RPMI8226 (cell line): ENCODE data around the gene NFIX.

Experiments
- DNase-seq: peaks from one replicate; pipeline ENCODE4 v3.0.0-alpha.2; 2015

NFIX gene

DNA sequence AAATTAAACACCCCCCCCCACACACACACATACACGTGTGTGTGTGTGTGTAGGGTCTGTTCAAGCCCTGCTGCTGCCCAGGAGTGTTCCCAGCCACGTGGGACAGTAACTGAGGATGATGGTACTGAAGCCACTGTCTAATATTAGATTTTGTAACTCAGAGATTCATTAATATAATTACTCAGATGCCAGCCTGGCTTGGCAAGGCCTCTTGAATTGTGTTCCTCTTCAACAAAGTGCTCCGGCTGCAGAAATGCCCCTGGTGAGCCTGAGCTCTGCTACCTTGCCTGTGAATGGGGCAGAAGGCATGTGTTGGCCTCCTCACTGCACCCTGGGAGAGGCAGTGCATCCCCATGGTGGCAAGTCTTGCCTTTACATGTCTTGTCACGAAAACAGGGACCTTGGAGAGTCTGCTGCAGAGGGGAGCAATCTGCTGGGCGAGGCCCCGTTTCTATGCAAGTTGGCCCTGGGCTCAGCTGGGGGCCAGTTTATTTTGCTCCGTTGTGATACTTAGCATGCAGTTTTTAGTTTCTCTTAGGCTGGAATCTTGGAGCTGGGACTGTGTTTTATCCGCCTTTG is 44.0 kb downstream of the NFIX start:
- no peak for DNase-seq

DNA sequence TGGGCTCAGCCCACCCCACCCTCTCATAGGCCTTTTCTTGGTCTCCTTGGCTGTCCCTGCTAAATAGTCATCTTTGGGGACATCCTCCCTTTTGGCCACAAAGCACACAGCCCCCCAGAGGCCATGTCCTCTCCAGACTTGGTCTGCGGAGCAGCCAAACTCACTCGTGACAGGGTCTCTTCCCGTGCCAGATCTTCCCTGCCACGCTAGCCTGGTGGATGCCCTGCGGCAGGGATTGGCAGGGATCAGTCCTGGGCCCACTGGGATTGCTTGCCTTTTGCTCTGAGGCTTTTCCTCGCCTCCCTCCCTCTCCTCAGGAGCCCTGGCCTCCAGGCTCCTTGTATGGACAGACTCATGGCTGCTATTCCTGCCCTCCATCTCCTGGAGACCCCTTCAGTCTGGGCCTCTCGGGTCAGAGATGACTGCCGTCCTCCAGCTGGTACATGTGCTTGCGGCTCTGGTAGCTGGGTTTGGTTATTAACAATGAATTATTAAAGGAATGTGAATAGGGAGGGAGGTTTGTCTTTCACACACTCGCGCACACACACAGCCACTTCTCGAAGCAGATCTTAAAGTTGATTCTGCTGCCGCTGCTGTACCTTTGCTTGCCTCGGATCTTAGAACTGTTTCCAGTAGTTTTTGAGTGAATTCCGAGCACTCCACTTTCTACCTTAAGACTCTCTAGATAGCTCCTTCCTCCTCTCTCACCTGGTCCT is 45.1 kb downstream of the NFIX start:
- no peak for DNase-seq

DNA sequence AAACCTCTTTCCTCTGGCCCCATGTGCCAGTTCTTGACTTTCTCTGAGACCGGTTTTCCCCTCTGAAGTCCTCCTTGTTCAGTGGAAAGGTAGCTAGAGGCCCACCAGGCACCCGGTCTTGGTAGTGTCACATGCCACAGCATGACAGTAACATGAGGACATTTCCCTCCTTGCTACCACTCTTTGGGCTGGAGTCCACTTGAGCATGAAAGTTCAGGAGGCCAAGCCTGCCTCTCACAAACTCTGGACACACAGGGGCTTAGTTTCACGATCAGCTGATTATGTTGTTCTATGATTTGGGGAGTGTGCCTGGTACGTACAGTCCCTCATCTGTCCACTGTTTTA is 45.6 kb downstream of the NFIX start:
- DNase-seq = no peak

DNA sequence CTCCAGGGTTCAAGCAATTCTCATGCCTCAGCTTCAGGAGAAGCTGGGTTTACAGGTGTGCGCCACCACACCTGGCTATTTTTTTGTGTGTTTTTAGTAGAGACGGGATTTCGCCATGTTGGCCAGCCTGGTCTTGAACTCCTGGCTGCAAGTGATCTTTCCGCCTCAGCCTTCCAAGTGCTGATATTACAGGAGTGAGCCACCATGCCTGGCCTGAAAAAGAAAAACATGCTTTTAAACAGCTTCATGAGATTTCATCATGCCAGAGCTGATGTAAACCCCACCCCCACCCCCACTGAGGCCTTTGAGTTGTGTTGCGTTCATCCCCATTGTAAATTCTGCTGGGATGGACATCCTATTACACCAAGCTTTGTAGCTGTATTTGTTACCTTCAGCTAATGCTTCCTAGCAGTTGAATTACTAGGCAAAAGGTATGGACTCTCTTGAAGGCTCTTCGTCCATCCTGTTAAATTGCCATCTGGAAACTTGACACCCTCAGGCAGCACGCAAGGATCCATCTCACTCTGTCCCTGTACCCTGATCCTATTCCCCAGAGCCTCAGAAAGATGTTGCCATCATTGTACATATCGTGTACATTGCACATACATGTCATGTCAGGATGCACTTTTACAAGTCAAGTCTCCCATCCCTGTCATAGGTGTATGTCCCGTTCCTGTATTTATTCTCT is 47.3 kb downstream of the NFIX start:
- DNase-seq = no peak

DNA sequence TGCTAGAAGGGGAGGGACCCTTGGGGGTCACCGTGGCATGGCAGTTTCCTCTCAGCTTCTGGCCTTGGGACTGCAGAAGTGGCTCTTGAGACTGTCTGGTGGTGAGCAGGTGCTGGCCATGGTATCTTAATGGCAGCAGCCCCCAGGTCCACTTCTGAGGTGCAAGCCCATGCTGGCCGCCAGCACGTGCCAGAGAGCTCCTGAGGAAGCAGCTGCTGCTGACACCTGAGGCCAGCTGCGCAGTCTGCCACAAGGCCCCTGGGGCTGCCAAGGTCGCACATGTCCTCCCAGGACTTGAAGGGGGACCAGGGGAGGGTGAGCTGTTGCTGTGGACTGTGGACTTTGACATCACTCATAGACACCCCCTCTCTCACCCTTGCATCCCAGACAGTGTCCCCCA is 48.0 kb downstream of the NFIX start:
- DNase-seq = no peak

DNA sequence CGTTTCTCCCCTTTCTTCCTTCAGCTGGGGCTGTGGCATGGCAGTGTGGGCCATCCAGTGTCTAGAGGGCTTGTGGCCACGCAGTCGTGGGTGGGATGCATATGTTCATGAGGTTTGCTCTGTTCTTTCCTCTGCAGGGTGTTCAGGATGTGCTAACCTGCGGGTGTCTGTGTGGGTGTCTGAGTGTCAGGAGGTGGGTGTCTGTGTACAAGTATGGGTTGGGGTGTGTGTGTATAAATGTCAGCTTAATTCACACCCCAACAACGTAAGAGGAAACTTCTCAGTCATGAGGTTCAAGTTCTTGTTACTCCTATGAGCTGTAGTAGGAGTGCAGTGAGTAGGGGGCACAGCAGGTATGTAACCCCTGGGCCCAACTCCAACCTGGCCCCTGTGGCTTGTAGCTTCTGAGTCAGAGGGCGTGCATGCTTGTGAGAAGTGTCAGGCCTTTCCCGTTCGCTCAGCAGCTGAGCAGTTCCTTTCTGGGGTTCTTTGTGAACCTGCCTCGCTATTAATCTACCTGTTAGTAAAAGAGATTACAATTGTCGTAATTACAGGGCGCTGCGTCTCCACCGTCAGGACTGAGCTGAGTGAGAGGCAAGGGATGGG is 49.1 kb downstream of the NFIX start:
- DNase-seq = no peak

DNA sequence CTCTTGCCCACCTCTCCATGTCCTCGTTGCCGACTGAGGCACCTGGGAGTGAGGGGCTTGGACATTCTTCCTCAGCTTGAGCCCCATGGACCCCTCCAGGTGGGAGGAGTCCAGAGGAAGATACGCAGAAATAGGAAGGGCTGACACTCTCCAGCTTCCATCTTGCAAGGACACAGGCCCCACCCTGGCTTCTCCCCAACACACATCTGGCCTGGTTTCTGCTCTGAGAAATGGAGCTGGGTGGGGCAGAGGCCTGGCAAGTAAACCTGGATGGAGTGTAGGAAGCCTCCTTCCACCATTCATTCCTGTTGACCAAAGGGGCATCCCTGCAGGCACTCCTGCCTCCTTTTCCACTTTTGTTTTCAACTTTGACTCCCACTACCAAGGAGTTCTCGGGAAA is 50.5 kb downstream of the NFIX start:
- no peak for DNase-seq

DNA sequence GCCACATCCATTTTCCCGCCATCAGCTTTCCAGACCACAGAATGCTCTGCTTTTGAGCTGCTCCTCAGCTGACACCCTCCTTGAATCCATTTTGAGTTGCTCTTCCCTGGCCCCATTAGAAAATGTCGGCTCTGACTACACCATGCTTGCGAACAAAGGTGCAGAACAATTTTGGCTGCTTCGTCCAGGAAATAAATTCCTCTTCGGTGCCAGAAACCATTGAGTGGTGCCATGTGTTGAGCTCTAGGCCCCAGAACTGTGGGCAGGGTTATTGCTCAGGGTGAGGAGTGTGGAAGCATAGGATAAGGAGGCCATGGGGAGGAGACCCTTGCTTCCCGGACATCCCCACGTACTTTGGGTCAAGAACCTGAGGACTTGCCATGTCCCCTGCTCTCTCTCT is 52.1 kb downstream of the NFIX start:
- DNase-seq = no peak

DNA sequence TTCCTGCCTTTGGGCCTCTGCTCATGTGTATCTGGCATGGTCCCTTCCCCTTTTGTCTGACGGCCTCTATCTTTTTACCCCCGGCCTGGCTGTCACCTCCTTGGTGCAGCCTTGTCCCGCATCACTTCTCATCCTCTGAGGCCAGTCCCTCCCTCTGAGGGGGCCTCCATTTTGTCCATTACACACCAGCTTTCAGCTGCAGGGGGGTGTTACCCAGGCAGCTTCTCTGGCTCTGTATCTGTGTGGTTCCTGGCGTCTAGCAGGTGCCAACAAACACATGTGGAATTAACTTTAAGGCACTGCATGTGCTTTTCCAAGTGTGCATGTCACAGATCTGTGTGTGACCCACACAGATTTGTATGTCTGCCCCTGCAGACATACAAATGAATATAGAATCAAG is 55.0 kb downstream of the NFIX start:
- no peak for DNase-seq

DNA sequence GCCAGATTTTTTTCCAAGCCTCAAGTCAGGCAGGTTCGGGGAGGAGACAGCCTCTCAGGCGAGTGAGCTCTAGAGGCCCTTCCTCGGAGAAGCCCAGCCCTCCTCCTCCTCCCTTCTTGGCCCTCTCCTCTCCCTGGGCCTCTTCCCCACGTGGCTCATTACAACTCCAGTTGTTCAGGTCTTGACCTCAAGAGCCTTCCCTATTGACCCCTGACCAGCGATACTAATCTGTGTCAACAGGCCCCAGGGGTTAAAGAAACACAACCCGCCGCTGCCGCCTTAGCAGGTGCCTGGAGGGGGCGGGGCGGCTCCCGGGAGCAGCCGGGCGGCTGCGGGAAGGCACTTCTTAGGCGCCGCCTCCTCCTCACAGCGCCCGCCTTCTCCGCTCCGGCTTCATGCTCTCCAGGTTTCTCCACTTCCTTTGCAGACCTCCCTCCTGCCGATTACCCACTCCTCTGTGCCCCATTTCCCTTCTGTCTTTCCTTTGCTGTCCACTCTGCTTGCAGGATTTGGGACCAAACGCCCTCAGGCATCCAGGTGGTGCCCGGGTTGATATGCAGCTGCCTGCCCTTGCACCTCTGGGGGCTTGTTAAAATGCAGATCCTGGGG is 56.4 kb downstream of the NFIX start:
- DNase-seq = peak; percentile 90

DNA sequence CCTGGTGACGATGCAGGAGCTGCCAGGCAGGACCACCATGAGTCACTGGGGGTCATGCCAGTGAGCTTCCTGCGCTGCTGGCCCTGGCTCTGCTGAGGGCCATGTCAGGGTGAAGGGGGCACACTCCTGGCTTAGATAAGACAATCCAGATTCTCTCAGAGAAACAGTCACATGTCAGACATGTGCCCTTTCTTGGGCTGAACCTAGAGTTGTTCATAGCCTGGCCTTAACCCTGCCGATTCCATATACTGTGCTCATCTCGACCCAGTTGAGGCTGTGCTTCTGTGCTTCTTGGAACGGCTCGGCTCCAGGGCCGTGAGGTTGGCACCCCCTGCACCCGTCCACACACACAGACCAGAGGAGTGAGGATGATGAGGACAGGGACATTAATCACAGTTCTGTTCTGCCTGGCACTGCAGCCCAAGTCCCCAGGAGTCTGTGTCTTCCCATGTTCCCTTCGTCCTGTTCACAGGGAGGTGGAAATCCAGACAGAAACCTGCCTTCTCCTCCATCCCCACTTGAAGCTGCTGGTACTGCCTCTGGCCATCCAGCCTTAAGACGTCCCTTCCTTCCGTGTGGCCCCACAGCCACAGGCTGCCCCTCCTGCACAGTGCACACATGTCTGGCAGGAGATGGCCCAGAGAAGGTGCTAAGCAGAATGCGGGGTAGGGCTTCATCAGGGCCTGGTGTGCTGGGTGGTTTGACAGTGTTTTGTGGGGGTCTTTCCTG is 57.3 kb downstream of the NFIX start:
- no peak for DNase-seq

DNA sequence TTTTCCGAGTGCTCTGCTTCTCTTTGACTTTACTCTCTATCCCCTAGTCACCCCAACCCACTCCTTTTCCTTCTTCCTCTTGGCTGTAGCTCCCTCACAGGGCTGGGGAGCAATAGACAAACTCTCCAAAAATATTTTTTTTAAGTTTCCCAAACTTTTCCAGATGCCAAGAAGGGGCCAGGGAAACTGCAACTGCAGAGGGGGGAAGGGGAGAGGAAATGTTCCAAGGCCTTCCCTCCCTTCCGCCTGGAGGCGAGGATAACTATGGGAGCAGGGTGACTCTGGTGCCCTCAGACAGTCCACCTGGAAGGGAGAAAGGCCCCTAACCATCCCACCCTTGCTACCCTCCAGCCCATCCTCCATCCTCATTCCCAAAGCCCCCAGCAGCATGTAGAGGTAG is 58.0 kb downstream of the NFIX start:
- DNase-seq = no peak

DNA sequence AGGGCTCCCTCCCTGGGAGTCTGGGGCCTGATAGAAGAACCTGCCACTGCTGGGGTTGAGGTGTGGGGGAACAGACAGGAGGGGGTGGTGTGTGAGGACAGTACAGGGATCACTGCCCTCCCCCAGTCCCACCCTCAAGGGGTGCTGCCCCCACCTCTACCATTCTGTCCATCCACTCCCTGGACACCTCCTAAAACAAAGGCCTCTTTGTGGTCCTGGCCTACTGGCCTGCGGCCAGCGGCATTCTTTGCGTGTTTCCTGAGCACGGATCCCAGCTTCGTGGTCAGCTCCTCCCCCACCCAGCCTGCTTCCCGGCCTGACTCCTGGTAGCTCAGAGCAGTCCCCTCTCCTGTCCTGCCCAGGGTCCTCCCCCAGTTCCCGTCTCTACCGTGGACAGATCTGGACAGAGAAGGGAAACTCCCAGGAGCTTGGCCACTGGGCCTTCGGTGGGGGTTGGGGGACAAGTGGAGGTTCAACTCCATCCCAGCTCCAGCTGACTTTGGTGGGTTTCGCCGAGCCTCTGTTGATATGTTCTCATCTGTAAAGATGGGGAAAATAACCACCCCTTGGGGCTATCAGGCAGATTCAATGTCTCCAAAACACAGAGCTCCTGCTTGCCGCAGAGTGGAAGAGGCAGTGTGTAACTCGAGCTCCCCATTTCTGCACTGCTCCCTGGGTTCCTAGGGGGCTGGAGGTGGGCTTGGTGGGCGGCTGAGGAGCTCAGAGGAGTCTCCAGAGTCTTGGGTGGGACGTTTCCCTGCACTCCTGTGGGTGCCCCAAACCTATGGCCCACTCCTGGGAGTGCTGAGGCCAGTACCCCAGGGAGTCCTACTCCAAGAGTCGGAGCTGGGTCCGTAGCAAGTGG is 58.7 kb downstream of the NFIX start:
- no peak for DNase-seq

DNA sequence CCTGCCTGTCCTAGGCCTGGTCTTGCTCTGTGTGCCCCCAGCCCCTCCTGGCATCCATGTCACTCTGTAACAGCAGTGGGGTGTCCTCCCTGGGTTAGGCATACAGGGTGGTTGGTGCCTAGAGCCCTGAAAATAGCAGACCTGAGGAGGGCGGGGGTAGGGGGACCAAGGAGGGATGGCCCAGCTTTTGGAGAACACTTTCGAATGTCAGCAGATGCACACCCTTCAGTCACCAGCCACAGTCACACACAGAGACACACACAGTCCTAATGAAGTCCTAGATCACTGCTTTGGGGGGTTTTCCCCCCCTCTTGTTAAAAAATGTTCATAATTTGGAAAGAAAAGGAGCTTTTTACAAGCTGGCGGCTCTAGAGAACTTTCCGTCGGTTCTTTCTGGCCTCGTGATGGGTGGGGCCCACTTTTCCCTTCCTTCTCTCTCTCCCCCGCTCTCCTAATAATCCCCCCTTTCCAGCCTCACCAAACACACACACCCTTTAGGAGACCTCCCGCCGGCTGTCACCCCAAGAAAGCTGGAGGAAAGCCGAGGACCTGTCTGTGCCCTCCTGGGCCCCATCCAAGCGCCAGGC is 59.4 kb downstream of the NFIX start:
- no peak for DNase-seq

DNA sequence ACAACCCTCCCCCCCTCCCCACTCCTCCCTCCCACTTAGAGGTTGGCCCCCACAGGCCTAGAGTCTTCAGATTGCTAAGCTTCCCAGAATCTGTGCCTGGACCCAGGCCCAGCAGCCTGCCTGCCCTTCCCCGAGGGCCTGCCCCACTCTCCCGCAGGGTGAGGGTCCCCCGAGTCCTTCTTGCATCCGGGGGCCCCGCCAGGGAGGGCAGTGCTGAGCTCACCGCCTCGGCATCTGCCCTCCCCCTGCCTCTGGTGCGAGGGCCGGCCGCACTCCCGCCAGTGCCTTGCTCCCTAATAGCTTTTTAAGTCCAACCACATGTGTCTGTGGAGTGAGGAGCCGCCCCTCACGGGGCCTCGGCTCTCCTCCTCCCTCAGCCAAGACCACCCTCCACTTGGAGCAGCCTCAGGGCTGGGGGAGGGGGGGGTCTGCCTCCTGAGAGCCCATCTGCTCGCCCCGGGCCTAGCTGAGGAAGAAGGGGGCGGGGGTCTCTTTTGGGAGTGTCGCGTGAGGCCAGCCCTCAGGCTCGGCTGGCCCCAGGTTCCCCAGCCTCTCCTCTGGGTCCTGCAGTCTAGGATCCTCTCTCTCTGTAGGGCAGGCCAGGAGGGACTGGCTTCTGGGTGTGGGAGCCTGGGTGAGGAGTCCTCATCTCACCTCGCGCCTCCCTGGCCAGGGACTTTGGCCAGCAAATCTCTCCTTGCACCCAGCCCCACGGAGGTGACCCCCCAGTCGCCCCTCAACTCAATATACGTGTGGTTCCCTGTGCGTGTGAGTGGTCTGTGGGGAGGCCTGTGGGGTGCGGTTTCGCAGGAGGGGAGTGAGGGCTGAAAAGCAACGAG is 60.2 kb downstream of the NFIX start:
- DNase-seq = no peak

DNA sequence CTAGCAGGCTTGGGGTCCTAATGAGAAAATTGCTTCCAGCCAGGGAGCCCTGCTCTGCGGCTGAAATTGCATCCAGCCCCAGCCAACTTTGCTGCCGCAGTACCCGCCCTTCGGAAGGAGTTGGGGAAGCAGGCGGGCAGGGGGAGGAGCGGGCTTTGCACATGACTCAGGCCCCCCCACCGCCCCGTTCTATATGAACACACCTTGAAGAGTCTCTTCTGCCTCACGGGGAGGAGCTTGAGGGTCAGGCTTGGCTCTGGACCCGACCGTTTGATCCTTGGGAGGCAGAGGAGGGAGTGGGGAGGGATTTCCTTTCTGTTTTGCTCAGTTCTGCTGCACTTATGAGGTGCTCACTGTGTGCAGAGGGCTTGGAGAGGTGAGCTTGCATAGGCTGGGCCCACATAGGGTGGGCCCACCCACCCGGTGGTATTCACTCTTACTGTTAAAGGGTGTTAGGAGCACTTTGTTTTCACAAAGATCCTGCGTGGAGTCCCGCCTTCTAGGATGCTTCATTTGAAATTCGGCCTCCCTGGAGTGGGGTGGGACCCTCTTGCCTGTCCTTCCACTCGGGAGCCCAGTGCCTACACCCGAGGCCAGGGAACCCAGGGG is 60.9 kb downstream of the NFIX start:
- no peak for DNase-seq

DNA sequence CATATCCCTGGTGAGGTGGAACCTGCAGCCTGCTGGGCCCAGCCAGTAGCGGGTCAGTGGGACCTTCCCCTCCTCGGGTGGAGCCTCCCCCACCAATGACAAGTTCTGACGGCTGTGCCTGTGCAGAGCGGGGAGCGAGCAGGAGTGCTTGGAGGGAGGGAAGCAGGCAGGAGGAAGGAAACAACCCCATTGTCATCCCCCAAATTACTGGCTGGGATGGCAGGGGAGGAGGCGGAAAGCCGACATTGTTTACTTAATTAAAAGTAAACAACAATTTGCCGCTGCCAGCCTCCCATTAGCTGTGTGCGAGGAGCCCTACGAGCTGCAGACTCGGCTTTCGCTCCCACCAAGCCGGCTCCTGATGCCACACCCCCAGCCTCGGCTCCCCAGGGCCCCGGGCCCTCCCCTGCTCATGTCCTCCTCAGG is 61.9 kb downstream of the NFIX start:
- no peak for DNase-seq

DNA sequence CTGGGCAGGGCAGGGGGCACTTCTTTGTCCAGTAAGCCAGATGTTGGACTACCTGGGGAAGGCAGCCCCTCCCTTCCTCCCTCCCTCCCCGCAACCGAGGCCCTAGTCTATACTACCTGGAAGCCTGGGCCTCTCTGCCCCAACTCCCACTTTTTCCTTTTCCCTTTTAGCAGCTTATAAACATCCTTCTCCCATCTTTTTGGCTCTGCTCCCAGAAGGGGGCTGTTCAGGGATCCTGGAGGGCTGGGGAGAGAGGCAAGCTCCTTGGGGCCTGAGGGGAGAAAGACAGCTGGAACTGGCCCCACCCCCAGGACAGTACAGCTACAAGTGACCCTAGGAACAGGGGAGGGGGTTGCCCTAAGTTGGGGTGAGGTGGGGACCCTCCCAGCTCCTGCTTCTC is 62.5 kb downstream of the NFIX start:
- no peak for DNase-seq

DNA sequence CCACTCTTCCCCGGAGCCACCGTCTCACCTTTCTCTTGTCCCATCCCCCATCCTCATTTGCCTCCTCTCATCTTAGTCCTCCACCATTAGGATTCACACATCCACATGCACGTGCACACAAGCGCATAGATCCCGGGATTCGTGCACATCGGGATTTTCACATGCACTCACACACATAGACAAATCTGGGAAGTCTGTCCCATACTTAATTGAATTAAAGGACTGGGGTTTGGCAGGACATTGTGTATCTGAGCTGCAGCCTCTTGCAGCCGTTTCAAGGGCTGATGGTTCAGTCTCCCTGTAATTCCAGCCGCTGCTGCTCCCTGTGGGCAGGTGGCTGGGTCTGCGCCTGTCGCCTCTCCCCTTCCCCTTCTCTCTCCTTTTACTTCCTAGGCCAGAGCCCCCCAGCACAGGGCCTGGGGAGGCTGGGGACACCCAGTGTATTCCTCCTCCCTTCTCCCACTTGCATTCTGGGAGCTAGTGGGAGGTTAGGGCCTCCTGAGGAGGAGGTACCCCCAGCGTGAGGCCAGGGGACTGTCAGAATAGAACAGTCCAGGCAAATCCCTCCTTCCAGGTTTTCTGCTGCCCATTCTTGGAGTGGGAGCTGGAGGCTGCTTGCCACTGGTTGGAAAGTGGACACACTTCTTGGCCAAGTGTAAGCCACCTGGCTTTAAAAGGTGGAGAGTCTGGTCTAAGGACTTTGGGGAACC is 63.8 kb downstream of the NFIX start:
- DNase-seq = no peak
